ENCODE results near the gene ZCCHC7.

DNA sequence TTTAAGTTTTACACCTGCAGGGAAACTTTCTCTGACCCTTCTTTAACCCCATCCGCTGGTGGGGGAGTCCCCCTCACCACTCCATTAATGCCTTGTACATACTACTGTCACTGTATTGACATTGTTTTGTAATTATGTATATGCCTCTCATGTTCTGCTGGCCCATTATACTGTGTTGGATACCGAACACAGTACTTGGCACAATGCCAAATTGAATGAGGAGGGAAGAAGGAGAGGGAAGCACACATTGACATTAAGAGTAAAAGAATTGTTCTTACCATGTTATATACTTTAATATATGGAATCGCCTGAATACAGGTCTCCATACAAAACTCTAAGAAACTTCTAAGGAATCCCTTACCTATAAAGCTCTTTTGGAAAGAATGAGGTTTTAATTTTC, 228.5 kb downstream of the ZCCHC7 start:
- TF ChIP-seq, protein P1, sequence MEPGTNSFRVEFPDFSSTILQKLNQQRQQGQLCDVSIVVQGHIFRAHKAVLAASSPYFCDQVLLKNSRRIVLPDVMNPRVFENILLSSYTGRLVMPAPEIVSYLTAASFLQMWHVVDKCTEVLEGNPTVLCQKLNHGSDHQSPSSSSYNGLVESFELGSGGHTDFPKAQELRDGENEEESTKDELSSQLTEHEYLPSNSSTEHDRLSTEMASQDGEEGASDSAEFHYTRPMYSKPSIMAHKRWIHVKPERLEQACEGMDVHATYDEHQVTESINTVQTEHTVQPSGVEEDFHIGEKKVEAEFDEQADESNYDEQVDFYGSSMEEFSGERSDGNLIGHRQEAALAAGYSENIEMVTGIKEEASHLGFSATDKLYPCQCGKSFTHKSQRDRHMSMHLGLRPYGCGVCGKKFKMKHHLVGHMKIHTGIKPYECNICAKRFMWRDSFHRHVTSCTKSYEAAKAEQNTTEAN (CRISPR knock-in tag; IDR thresholded peaks at IDR 0.05) = no peak
- TF ChIP-seq EP300 (IDR thresholded peaks at IDR 0.05; ENCODE audit: low read length) (no peak), GABPA (tag; conservative IDR thresholded peaks at IDR 0.05; ENCODE audit: low read depth) (no peak)
- TF ChIP-seq, protein P2, sequence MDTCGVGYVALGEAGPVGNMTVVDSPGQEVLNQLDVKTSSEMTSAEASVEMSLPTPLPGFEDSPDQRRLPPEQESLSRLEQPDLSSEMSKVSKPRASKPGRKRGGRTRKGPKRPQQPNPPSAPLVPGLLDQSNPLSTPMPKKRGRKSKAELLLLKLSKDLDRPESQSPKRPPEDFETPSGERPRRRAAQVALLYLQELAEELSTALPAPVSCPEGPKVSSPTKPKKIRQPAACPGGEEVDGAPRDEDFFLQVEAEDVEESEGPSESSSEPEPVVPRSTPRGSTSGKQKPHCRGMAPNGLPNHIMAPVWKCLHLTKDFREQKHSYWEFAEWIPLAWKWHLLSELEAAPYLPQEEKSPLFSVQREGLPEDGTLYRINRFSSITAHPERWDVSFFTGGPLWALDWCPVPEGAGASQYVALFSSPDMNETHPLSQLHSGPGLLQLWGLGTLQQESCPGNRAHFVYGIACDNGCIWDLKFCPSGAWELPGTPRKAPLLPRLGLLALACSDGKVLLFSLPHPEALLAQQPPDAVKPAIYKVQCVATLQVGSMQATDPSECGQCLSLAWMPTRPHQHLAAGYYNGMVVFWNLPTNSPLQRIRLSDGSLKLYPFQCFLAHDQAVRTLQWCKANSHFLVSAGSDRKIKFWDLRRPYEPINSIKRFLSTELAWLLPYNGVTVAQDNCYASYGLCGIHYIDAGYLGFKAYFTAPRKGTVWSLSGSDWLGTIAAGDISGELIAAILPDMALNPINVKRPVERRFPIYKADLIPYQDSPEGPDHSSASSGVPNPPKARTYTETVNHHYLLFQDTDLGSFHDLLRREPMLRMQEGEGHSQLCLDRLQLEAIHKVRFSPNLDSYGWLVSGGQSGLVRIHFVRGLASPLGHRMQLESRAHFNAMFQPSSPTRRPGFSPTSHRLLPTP (IDR thresholded peaks at IDR 0.05; ENCODE audit: borderline replicate concordance, extremely low read depth, insufficient read length) = no peak
- TF ChIP-seq, protein P3, sequence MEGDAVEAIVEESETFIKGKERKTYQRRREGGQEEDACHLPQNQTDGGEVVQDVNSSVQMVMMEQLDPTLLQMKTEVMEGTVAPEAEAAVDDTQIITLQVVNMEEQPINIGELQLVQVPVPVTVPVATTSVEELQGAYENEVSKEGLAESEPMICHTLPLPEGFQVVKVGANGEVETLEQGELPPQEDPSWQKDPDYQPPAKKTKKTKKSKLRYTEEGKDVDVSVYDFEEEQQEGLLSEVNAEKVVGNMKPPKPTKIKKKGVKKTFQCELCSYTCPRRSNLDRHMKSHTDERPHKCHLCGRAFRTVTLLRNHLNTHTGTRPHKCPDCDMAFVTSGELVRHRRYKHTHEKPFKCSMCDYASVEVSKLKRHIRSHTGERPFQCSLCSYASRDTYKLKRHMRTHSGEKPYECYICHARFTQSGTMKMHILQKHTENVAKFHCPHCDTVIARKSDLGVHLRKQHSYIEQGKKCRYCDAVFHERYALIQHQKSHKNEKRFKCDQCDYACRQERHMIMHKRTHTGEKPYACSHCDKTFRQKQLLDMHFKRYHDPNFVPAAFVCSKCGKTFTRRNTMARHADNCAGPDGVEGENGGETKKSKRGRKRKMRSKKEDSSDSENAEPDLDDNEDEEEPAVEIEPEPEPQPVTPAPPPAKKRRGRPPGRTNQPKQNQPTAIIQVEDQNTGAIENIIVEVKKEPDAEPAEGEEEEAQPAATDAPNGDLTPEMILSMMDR (IDR thresholded peaks at IDR 0.05 in 2 of 3, conservative IDR thresholded peaks at IDR 0.05 in 1 of 3; ENCODE audit: insufficient read depth in 2 of 3, low read depth in 1 of 3, low read length in 3 of 3) = no peak
- TF ChIP-seq, protein P4, sequence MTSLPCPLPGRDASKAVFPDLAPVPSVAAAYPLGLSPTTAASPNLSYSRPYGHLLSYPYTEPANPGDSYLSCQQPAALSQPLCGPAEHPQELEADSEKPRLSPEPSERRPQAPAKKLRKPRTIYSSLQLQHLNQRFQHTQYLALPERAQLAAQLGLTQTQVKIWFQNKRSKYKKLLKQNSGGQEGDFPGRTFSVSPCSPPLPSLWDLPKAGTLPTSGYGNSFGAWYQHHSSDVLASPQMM (CRISPR knock-in tag; IDR thresholded peaks at IDR 0.05) = no peak
- TF ChIP-seq, protein P5, sequence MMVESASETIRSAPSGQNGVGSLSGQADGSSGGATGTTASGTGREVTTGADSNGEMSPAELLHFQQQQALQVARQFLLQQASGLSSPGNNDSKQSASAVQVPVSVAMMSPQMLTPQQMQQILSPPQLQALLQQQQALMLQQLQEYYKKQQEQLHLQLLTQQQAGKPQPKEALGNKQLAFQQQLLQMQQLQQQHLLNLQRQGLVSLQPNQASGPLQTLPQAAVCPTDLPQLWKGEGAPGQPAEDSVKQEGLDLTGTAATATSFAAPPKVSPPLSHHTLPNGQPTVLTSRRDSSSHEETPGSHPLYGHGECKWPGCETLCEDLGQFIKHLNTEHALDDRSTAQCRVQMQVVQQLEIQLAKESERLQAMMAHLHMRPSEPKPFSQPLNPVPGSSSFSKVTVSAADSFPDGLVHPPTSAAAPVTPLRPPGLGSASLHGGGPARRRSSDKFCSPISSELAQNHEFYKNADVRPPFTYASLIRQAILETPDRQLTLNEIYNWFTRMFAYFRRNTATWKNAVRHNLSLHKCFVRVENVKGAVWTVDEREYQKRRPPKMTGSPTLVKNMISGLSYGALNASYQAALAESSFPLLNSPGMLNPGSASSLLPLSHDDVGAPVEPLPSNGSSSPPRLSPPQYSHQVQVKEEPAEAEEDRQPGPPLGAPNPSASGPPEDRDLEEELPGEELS (CRISPR knock-in tag; IDR thresholded peaks at IDR 0.05; ENCODE audit: borderline replicate concordance) = no peak
- TF ChIP-seq, protein P6, sequence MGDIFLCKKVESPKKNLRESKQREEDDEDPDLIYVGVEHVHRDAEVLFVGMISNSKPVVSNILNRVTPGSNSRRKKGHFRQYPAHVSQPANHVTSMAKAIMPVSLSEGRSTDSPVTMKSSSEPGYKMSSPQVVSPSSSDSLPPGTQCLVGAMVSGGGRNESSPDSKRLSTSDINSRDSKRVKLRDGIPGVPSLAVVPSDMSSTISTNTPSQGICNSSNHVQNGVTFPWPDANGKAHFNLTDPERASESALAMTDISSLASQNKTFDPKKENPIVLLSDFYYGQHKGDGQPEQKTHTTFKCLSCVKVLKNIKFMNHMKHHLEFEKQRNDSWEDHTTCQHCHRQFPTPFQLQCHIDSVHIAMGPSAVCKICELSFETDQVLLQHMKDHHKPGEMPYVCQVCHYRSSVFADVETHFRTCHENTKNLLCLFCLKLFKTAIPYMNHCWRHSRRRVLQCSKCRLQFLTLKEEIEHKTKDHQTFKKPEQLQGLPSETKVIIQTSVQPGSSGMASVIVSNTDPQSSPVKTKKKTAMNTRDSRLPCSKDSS (IDR thresholded peaks at IDR 0.05; ENCODE audit: low read depth, partially characterized antibody) = no peak
